GM19463 (cell line): Measurements from ENCODE around the gene NUP62.
"Not testable (repeated sequence)": the region's sequence is repeated elsewhere in the genome, so short reads cannot be mapped to it uniquely, and the experiment has no call there.

ENCODE experiments used
- ATAC-seq: cut with Tn5 transposase; IDR thresholded peaks from one replicate; pipeline ENCODE4 v1.9.1; 2021; ENCODE audit warnings: mild to moderate bottlenecking, moderate library complexity; ENCODE audit not compliant: unreplicated experiment

NUP62 gene

GRCh38 chr19:49929121-49929610 is at the start of gene NUP62, which contains the start of gene ATF5:
TSS of gene NUP62 (minus strand) at chr19:49929504. CDS start at chr19:49909807, 19,697 bp downstream.
TSS of gene ATF5 (plus strand) at chr19:49929205. CDS start at chr19:49930851, 1,646 bp downstream.
- ATAC-seq: peak; percentile 45

GRCh38 chr19:49978324-49978723 is 49.0 kb upstream of the NUP62 start:
- no peak for ATAC-seq

- ATAC-seq: no peak
Measured at GRCh38 chr19:49977881-49978280, 48.6 kb upstream of the NUP62 start.

GRCh38 chr19:49977076-49977475 is 47.8 kb upstream of the NUP62 start:
- ATAC-seq: no peak

- ATAC-seq: no peak
Measured at GRCh38 chr19:49976496-49976895, 47.2 kb upstream of the NUP62 start.

GRCh38 chr19:49975051-49975450 is 45.7 kb upstream of the NUP62 start:
- no peak for ATAC-seq

- no peak for ATAC-seq
Measured at GRCh38 chr19:49973987-49974386, 44.7 kb upstream of the NUP62 start.

- no peak for ATAC-seq
Measured at GRCh38 chr19:49972841-49973240, 43.5 kb upstream of the NUP62 start.

GRCh38 chr19:49971991-49972411 is 42.7 kb upstream of the NUP62 start:
- no peak for ATAC-seq

GRCh38 chr19:49969355-49969754 is 40.1 kb upstream of the NUP62 start:
- not testable (repeated sequence) for ATAC-seq

- ATAC-seq: no peak
Measured at GRCh38 chr19:49968279-49968922, 39.1 kb upstream of the NUP62 start.

GRCh38 chr19:49960980-49961379 is 31.7 kb upstream of the NUP62 start, which contains the start of gene SIGLEC11:
TSS of gene SIGLEC11 (minus strand) at chr19:49961172. CDS start at chr19:49961081, 91 bp downstream.
- not testable (repeated sequence) for ATAC-seq

- ATAC-seq: not testable (repeated sequence)
Measured at GRCh38 chr19:49959892-49960291, 30.6 kb upstream of the NUP62 start.

GRCh38 chr19:49958596-49958995 is 29.3 kb upstream of the NUP62 start:
- ATAC-seq: not testable (repeated sequence)

- ATAC-seq: not testable (repeated sequence)
Measured at GRCh38 chr19:49958144-49958543, 28.8 kb upstream of the NUP62 start.

GRCh38 chr19:49957262-49957915 is 28.1 kb upstream of the NUP62 start:
- no peak for ATAC-seq

GRCh38 chr19:49956115-49956495 is 26.8 kb upstream of the NUP62 start:
- no peak for ATAC-seq

GRCh38 chr19:49954933-49955332 is 25.6 kb upstream of the NUP62 start:
- ATAC-seq: no peak

- ATAC-seq: no peak
Measured at GRCh38 chr19:49954092-49954829, 25.0 kb upstream of the NUP62 start.

GRCh38 chr19:49953416-49953815 is 24.1 kb upstream of the NUP62 start:
- ATAC-seq: no peak

GRCh38 chr19:49952906-49953305 is 23.6 kb upstream of the NUP62 start:
- no peak for ATAC-seq

GRCh38 chr19:49952479-49952836 is 23.2 kb upstream of the NUP62 start:
- ATAC-seq: no peak
